HG03045 (cell line): ENCODE results near the gene KY.

Source experiments
- ATAC-seq: cut with Tn5 transposase; IDR thresholded peaks from one replicate; pipeline ENCODE4 v1.9.1; 2021; ENCODE audit warnings: mild to moderate bottlenecking, moderate library complexity; ENCODE audit not compliant: unreplicated experiment

The KY gene, protein sequence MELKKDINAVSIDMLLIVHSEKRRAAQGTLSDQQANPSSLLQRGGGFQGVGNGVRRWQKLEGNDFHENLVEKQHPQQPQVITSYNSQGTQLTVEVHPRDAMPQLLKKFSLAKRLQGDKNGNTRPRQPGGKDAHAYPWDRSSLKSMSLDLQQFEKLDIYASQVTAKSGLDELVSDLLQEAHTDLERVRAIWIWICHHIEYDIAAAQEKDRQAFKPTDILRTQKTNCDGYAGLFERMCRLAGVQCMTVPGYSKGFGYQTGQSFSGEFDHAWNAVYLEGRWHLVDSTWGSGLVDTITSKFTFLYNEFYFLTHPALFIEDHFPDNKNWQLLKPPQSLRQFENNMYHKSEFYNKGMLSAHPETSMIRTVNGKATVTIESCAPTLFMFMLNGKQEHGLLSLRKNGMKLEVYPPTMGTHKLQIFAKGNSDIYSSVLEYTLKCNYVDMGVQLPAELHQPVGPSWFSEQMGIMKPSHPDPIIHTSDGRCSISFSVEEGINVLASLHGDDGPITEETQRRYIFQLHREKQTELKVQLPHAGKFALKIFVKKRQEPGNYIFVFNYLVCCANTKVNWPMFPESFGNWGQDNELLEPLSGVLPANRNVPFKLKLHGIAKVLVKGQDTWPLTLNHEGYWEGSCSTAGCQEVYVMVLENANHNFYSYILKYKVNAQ

DNA sequence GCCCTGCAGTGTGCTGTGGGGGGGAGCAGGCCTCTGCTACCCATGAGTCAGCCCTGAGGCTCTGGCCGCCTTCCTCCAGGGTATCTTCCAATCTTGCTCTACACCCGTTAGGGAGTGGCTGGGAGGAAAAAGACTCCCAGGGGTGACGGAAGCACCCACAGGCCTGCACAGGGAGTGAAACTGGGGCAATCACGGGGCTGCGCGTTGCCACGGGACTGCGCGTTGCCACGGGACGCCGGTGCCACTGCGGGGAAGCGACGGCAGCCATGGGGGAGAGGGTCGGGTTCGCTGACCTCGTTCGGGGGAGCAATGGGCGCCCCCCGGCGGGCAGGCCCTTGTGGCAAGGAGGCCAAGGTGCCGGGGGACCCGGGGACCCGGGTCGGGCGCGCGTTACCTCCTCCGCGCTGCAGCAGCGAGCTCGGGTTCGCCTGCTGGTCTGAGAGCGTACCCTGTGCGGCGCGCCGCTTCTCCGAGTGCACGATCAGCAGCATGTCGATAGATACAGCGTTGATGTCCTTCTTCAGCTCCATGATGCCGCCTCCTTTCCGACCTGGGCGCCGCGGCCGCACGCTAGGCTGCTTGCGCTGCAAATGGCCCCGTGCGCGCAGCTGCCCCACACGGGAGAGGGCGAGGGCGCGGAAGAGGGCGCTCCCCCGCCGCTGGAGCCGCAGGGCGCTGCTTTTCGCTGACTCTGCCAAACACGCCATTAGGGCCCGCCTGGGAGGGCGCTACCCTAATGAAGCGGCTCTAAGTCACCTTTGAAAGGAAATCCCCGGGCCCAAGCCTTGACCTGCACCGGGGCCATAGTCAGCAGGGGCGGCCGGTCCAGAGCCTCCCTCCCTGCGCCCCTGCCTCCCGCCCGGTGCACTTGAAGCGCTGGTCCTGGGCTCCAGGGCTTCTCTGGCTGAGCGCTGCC is at the start of gene KY:
TSS of gene KY (minus strand) at position 592 of the 916 bp plus-strand sequence. CDS start at position 530, 62 bp downstream.
- no peak for ATAC-seq

DNA sequence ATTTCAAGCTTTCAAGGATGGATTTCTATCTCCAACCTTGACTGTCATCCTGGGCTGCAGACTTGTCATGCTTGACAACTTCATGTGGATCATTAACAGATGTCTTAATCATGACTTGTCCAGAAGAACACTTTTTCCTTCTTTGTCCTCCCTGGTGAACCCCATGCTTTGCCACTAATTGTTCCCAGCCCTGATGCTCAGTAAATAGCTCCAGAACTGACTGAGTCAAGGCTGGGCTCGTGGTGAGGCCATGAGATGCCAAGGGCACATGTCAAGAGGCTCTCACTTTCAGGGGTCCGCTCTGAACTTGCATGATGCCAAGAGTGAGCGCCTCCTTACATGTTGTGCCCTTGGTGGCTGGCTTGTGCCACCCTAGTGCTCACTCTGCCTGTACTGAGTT is 48.9 kb upstream of the KY start:
- ATAC-seq: no peak

DNA sequence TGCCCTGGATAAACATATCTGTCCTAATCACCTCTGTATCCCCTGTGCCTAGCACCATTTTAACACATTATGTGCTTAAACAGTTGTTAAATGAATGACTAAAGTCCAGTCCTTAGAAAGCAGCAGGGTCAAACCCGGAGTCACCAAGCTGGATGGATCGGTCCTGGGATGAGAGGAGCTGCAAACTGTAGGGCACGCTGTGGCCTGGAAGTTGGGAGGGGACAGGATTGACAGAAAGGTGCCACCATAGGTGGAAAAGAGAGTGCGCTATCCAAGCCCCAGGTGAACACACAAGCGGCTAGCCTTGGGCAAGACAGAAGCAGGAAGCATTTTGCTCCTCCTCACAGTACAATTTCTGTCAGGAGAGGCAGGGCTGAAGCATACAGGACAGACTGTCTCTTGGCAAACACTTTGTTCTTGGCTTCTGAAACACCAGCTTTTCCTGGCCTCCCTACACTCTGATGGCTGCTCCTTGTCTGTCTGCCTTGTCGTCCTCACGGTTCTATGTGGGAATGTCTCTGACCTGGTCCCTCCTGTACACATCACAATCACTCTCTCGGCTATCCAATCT is 48.4 kb upstream of the KY start:
- no peak for ATAC-seq

DNA sequence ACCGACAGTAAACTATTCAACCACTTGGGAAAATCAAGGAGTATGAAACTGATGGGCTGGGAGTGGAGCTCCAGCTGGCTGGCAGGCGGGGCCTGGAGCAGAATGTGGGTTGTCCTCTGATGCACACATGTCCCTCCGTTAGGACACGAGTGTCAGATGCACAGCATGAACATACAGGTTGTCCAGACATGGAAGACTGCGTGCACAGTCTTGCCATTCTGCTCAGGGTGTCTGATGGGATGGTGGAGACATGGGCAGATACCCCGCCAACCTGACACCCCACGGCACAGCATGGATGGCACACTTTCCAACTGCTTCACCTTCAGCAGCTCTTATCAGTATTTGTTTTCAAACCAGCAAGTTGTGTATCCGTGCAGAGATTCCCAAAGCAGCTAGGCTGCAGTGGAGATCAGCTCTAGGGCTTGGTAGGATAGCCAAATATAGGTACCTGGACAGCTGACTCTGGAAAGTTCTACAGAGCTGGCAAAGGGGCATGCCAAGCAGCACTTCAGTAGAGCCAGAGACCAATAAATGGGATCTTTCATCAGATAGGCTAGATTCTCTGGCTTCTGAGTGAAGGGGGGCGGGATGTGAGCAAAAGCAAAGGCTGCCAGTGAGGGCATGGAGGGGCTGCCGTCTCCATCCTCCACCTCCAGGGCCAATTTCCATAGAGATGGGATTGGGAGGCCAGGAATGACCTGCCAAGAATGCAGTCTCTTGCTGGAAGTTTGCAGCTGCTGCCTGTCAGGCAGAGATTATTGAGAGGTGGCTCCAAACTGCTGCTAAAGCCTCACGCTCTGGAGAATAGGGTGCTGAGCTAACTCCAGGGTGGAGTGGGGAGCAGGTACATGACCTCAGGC is 47.2 kb upstream of the KY start:
- no peak for ATAC-seq

DNA sequence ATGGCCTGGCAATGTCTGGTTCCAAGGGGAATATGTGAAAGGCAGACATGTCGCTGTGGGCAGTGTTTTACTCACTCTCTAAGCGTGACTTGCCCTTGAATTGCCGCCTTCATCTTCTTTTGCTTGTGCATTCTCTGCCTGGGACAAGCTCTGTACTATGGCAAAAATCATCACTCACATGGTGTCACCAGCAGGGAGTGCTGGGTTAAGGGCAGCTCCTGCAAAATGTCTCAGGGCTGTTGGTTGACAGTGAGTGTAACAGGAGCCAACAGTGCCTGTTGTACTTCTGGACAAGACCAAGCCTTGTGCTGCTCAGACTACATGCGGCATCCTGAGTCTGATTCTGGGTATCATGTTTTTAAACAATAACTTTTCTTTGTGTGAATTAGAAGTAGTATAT is 45.3 kb upstream of the KY start:
- ATAC-seq: no peak

DNA sequence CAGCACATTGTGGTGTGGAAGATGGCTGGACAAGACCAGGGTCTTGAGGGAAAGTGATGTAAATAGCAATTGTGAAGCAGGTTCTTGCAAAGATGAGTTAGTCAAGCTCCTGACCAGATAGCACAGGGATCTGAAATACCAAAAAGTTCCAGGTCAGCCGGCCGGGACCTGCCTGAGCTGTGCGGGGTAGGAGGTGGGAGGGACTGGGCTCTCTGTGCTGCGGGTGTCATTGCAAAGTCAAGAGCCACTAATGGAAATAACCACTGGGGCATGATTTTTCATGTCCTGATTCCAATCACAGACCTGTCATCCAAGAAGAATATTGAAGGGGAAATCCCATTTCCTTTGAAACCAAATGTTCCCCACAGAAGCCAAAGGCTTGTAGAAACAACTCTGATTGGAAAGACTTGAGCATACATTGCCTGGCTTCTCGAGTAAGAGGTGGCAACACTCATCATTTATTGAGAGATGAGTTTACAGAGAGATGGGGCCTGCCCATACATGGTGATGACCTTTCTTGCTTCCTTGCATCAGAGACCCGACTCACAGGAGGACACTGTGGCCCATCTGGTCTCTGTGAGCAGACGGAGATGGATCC is 44.2 kb upstream of the KY start:
- ATAC-seq: no peak

DNA sequence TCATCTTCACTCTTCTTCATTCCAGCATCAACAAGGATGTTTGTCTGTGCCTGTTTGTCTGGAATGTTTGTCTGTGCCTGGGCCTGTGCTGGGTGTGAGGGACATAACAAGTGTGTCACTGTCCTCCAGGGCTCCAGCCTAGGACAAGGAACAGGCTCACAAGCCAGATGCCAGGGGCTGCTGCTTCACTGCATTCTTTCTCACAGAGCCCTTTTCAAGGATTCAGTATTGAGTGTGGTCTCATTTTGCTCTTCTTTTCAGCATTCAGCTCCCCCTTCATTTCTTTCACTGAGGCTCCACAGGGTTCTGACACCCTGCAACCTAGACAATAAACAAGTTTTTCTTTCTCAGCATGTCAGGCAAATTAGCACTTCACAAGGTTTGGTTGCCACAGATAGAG is 43.6 kb upstream of the KY start:
- no peak for ATAC-seq

DNA sequence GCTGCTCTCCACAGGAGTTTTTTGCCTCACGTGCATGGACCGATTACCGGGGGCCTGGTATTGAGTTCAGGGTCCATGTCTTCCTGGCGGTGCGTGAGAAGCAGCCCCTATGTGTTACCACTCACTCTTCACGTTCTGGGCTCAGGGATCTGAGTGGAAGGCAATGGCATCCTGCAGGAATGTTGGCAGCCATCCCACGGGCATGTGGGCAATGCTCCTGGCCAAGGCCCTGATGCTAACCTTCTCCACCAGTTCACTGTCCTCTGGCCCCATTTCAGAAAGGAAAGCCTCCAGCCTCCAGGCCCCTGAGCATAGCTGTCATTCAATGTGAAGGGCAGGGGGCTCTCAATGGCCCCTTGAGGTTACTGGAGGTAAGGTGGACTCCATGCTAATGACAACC is 43.0 kb upstream of the KY start:
- no peak for ATAC-seq

DNA sequence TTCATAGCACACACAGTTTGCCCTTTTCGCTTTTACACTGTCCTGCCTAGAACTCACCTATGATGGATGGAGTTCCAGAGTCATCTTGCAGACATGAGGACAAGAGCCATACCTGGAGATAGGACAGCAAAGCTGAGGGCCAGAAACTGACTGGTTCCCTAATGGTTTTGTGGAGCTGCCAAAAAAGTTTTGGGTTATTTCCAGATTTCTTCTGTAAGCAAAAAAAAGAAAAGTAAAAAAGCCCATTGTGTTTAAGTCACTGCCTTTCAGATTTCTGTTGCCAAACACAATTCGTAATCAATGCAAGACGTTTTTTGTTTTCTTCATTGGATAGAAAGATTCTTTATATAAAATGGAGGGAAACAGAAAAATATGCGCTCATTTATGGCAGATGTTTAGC is 42.4 kb upstream of the KY start:
- no peak for ATAC-seq

DNA sequence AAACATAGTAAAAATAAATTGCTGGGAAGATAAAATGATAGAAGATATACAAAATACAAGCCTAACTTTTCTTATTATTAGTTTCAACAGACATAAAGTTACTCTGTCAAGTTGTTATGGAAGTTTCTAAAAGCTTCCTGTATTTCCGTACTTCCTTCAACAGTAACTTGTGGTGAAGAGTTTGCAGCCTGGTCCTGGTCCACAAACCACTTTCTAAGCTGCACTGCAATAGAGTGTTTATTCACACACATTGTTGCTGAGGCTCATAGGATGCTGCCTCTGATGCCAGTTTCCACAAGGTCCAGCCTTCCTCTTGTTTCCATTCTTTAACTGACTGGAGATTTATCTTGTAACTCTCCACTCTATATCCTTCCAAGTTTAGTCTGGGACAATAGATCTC is 39.4 kb upstream of the KY start:
- no peak for ATAC-seq

DNA sequence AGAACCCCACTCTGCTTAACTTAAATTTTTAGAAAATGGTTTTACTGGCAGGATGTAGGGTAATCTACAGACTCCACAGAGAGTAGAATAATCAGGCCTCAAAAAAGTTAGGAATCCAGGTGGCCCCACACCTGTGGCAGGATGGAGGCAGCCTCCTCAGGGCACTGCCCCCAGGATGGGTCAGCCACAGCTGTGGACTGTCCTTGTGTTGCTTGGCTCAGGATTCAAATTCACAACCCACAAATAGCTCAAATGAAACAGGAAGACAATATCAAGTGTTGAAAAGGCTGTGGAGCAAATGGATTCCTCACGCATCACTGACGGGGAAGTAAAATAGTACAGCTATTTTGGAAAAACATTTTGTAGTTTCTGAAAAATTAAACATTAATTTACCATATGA is 36.8 kb upstream of the KY start:
- no peak for ATAC-seq

DNA sequence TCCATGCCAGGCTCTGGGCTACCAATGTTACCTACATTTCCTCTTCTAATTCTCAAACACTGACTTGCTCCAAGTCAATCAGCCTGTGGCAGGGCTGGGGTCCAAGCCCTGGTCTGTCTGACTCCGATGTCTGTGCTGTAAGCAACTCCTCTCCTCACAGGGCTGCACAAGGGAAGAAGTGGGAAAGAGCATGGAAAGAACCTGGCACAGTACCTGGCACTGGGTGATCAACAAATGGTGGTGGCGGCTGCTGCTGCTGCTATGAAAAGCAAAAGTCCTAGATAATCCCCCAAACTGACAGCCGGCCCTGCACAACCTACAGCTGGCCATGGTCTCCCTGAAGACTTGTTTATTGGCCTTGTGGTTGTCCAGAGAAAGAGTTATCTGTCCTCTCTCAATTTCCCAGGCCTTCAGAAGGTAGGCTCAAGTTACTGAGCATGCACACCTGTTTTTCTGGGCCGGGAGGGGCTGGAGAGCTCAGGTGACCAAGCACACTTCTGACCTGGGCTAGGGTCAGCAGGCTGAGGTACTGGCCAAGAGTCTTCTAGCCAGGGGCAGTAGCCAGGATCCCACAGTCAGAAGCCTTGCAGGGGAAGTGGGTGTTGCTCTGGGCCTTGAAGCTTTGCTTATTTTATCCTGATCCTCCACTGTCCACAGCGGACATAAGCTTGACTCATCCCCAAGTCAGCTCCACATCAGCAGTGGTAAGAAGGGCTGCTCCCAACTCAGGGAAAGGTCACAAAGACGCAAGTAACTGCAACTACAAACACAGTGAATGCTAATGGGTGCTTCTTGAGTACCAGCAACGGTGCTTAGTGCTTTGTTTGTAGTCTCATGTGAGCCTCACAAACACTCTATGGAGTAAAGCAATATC is 35.3 kb upstream of the KY start:
- no peak for ATAC-seq

DNA sequence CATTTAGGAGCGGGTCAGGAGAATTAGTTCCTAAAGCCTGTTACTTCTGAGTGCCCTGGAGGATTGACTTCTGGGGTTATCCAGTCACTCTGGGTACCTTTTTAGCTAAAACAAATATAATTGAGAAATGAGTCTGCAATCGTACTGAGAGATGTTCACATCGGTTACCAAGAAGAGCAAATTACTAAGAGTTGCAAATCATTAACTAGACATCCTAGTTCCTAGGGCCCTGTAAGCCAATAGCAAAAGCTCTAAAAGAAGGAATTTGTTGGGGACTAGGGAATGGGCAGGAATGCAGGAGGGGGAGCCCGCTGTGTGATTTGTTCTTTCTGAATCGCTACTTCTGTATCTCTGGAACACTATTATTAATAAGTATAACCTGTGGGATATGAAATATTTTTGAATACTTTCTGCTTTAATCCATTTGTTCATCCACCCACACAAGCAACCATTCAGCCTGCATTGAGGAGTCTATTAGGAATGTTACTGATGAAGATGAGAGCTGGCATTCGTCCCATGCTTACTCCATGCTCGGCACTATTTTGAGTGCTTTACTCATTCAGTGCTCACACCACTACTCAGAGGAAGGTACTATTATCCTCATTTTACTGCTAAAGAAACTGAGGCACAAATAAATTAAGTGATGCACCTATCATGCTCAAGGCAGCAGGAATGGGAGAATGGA is 31.5 kb upstream of the KY start:
- no peak for ATAC-seq

DNA sequence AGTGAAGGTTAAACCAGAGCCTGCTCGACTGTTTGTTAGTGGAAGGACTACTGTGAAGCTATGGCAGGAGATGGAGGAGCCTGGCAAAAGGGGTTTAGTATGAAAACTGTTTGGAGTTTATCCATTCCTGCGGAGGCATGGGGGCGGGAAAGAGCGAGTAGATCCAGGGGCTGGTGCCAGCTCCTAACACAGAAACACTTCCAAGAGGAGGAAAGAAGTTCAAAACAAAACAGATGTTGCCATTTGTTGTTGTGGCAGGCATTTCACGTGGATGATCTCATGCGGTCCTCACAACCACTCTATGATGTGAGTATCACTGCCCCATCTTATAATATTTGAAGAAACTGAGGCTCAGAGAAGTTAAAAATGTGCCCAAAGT is 30.7 kb upstream of the KY start:
- no peak for ATAC-seq

DNA sequence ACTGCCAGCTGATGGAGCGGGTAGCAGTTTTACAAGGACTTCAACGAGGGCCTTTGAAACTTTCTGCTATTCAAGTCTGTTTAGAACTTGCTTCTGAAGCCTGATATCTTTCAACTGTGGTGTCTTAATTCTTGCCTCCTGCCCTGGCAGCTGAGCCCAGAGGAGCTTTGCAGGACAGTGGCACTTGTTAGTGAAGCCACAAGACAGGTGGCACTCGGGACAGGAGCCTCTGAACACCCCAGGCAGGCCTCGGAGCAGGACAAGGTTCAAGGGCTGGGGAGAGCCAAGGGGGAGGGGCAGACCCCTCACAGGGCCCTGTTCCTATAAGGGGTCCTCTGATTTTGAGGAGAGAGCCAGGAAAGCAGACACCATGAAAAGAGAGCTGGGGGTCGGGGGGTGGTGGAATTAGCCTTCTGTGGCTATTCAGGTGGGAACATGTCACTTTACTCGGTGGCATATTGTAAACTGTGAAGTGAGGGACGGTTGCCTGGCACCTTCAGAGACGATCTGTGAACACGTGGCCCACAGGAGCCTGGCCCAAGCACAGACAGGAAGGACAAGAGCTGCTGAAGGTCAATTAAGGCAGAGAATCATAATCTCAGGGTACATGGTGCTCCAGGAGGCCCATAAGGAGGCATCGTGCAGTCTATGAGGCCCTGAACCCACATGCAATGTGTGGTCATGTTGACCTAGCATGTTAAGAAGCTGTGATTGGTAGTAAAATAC is 30.1 kb upstream of the KY start:
- ATAC-seq: no peak

DNA sequence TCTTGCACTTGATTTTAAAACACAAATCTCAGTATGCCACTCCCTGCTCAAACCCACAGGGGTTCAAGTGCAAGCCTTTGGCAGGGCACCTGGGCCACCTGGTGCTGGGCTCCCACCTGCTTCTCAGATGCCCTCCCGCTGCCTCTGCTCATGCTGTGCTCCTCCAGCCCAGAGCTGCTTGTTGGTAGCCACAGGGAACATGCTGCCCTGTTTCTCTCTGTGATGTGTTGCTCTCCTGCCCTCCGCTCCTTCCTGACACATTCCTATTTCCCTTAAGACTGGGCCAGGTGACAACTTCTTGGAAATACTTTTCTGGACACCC is 27.1 kb upstream of the KY start:
- ATAC-seq: no peak

DNA sequence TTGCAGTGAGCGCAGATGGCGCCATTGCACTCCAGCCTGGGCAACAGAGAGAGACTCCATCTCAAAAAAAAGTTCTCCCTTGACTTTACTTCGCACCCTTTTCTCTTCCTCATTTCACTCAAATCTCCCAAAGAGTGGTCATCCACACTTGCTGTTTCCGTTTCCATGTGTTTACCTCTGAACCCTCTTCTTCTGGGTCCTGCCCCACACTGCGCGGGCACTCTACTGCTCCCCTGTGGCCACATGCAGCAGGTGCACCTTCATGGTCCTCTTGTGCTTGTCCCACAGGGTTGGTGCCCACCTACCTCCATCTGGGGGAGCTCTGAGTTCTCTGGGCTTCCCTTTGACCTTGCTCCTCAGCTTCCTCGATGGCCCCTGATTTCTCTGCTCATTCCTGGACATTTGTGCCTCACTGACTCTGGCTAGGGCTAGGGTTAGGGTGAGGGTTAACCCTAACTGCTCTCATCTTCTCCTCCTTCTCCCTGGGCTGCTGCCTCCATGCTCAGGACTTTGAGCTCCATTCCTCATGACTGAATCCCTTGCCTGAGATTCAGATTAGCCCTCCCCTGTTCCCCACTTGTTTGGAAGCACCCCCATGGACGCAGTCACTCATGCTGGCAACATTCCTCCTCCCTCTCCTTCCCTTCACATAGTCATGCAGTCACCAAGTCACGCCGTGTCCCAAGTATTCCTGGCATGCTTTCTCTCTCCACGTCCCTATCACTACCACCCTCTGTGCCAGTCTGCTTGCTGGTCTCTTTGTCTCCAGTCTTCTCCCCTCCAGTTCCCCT is 26.6 kb upstream of the KY start:
- no peak for ATAC-seq
